PC-9 (cell line): Measurements from ENCODE around the gene USP13.

ENCODE experiments used
- CTCF ChIP-seq: fragments of 200-600 bp; sonication (generic); conservative IDR thresholded peaks from 2 replicates; pipeline ENCODE4 v1.6.1; 2017; ENCODE audit warnings: mixed run types, antibody characterized with exemption, mild to moderate bottlenecking, moderate library complexity
- EZH2 ChIP-seq: fragments of 200-600 bp; sonication (generic); IDR thresholded peaks from 2 replicates; pipeline ENCODE4 v1.8.0; 2017; ENCODE audit warnings: antibody characterized with exemption, low read depth

GRCh38 chr3:179797192-179797591, 144.4 kb downstream of the USP13 start:
- no peak for TF ChIP-seq CTCF
- no peak for TF ChIP-seq EZH2
